Muscle of arm (tissue), 12 donors: ENCODE data around the gene RNU5D-1. TPM values are rescaled to one million over a fixed set of nuclear protein-coding genes. Genes with fewer than 3 reads are reported as not detected.
A peak's percentile ranks its signal among the peaks of the same experiment; 100 is the strongest.

Experiments used
- DNase-seq: peaks from one replicate; pipeline ENCODE4 v3.0.0-alpha.2; 2013
- polyA plus RNA-seq, 12 donors: library from polyadenylated mRNA; unstranded; fragments of 120-200 nt; gene quantifications; one replicate each; pipeline ENCODE4 v1.2.1, GENCODE V29; 2013; ENCODE audit not compliant: insufficient read length in 12 of 12

The RNU5D-1 gene
- polyA plus RNA-seq, 12 donors = not detected

GRCh38 chr1:44733784-44734183 lies 2.8 kb upstream of the RNU5D-1 start:
- DNase-seq = no peak

GRCh38 chr1:44733365-44733764 lies 2.4 kb upstream of the RNU5D-1 start:
- no peak for DNase-seq

- DNase-seq = no peak
These were observed 5.8 kb downstream of the RNU5D-1 start for GRCh38 chr1:44724955-44725698.

GRCh38 chr1:44724296-44724954 lies 6.5 kb downstream of the RNU5D-1 start:
- no peak for DNase-seq

GRCh38 chr1:44723496-44724295 lies 7.3 kb downstream of the RNU5D-1 start:
- no peak for DNase-seq

GRCh38 chr1:44723064-44723463 lies 7.9 kb downstream of the RNU5D-1 start:
- DNase-seq = no peak

- DNase-seq = peak; percentile 30
These were observed 9.2 kb downstream of the RNU5D-1 start for GRCh38 chr1:44721485-44722361.

- no peak for DNase-seq
These were observed 10.7 kb downstream of the RNU5D-1 start for GRCh38 chr1:44720281-44720680.

GRCh38 chr1:44719318-44719717 lies 11.7 kb downstream of the RNU5D-1 start:
- no peak for DNase-seq

- no peak for DNase-seq
These were observed 12.9 kb downstream of the RNU5D-1 start for GRCh38 chr1:44718091-44718490.

GRCh38 chr1:44717653-44718052 lies 13.3 kb downstream of the RNU5D-1 start:
- DNase-seq = no peak

GRCh38 chr1:44717156-44717555 lies 13.8 kb downstream of the RNU5D-1 start:
- no peak for DNase-seq

GRCh38 chr1:44714944-44715571 lies 15.9 kb downstream of the RNU5D-1 start:
- DNase-seq = peak; percentile 71

GRCh38 chr1:44714532-44714931 lies 16.4 kb downstream of the RNU5D-1 start:
- no peak for DNase-seq

- DNase-seq = no peak
These were observed 17.6 kb downstream of the RNU5D-1 start for GRCh38 chr1:44713321-44713781.

- DNase-seq = peak; percentile 35
These were observed 22.8 kb downstream of the RNU5D-1 start for GRCh38 chr1:44707959-44708831.

GRCh38 chr1:44707112-44707881 lies 23.7 kb downstream of the RNU5D-1 start:
- DNase-seq = no peak

GRCh38 chr1:44705938-44706337 lies 25.0 kb downstream of the RNU5D-1 start:
- DNase-seq = no peak

- DNase-seq = no peak
These were observed 25.5 kb downstream of the RNU5D-1 start for GRCh38 chr1:44705470-44705869.
